ENCODE measurements around the gene KLHL8.
A peak's percentile ranks its signal among the peaks of the same experiment; 100 is the strongest.

KLHL8 gene

GRCh38 chr4:87192145-87192919 is 28.1 kb downstream of the KLHL8 start:
- TF ChIP-seq TCF4 (CRISPR knock-in tag; IDR thresholded peaks at IDR 0.05; ENCODE audit: borderline replicate concordance) (peak; percentile 28; the same call in 1 of the 2 replicates), ARNTL (CRISPR knock-in tag; IDR thresholded peaks at IDR 0.05; ENCODE audit: borderline replicate concordance, low read depth) (no peak)
- ATAC-seq = peak; percentile 50

DNA sequence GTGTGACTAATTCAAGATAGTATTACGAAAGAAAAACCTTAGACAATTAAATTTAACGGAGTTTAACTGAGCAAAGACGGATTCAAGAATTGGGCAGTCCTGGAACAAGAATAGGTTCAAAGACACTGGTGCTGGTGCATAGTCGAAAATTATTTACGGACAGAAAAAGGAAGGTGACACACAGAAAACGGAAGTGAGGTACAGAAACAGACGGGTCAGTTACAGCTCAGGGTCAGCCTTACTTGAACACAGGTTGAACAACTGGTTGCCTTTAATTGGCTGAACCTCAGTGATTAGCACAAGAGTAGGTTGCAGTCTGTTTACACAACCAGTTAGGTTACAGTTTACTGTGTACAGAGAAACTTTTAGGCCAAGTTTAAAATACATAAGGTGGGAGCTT is 31.5 kb downstream of the KLHL8 start:
- ATAC-seq = no peak
- TF ChIP-seq, protein P1, sequence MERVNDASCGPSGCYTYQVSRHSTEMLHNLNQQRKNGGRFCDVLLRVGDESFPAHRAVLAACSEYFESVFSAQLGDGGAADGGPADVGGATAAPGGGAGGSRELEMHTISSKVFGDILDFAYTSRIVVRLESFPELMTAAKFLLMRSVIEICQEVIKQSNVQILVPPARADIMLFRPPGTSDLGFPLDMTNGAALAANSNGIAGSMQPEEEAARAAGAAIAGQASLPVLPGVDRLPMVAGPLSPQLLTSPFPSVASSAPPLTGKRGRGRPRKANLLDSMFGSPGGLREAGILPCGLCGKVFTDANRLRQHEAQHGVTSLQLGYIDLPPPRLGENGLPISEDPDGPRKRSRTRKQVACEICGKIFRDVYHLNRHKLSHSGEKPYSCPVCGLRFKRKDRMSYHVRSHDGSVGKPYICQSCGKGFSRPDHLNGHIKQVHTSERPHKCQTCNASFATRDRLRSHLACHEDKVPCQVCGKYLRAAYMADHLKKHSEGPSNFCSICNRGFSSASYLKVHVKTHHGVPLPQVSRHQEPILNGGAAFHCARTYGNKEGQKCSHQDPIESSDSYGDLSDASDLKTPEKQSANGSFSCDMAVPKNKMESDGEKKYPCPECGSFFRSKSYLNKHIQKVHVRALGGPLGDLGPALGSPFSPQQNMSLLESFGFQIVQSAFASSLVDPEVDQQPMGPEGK (CRISPR knock-in tag; IDR thresholded peaks at IDR 0.05; ENCODE audit: borderline replicate concordance) = no peak
- no peak for TF ChIP-seq GLIS3 (CRISPR knock-in tag; IDR thresholded peaks at IDR 0.05)
- TF ChIP-seq, protein P2, sequence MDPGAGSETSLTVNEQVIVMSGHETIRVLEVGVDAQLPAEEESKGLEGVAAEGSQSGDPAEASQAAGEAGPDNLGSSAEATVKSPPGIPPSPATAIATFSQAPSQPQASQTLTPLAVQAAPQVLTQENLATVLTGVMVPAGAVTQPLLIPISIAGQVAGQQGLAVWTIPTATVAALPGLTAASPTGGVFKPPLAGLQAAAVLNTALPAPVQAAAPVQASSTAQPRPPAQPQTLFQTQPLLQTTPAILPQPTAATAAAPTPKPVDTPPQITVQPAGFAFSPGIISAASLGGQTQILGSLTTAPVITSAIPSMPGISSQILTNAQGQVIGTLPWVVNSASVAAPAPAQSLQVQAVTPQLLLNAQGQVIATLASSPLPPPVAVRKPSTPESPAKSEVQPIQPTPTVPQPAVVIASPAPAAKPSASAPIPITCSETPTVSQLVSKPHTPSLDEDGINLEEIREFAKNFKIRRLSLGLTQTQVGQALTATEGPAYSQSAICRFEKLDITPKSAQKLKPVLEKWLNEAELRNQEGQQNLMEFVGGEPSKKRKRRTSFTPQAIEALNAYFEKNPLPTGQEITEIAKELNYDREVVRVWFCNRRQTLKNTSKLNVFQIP (CRISPR knock-in tag; IDR thresholded peaks at IDR 0.05; ENCODE audit: borderline replicate concordance, low read depth) = no peak
- TF ChIP-seq ZNF70 (CRISPR knock-in tag; IDR thresholded peaks at IDR 0.05) = no peak
- no peak for TF ChIP-seq ARNTL (CRISPR knock-in tag; IDR thresholded peaks at IDR 0.05; ENCODE audit: borderline replicate concordance, low read depth)
- no peak for TF ChIP-seq ZFP30 (CRISPR knock-in tag; IDR thresholded peaks at IDR 0.05)
- TF ChIP-seq CSRNP3 (CRISPR knock-in tag; IDR thresholded peaks at IDR 0.05) = no peak

GRCh38 chr4:87188048-87188447 is 32.4 kb downstream of the KLHL8 start:
- TF ChIP-seq ESRRG (CRISPR knock-in tag; IDR thresholded peaks at IDR 0.05) (no peak), ISL1 (CRISPR knock-in tag; IDR thresholded peaks at IDR 0.05) (no peak), CSRNP3 (CRISPR knock-in tag; IDR thresholded peaks at IDR 0.05) (no peak), ZFP3 (CRISPR knock-in tag; IDR thresholded peaks at IDR 0.05) (no peak), ZNF70 (CRISPR knock-in tag; IDR thresholded peaks at IDR 0.05) (no peak), SNAI2 (CRISPR knock-in tag; IDR thresholded peaks at IDR 0.05) (no peak), TSHZ2 (CRISPR knock-in tag; IDR thresholded peaks at IDR 0.05) (no peak), OSR1 (CRISPR knock-in tag; IDR thresholded peaks at IDR 0.05) (no peak), PPARA (CRISPR knock-in tag; IDR thresholded peaks at IDR 0.05; ENCODE audit: borderline replicate concordance) (no peak), TOX (CRISPR knock-in tag; IDR thresholded peaks at IDR 0.05; ENCODE audit: borderline replicate concordance) (no peak), TCF4 (CRISPR knock-in tag; IDR thresholded peaks at IDR 0.05; ENCODE audit: borderline replicate concordance) (no peak), ZFP30 (CRISPR knock-in tag; IDR thresholded peaks at IDR 0.05) (no peak), ZNF565 (CRISPR knock-in tag; conservative IDR thresholded peaks at IDR 0.05; ENCODE audit: low read depth) (no peak), BACH2 (CRISPR knock-in tag; IDR thresholded peaks at IDR 0.05; ENCODE audit: borderline replicate concordance) (no peak), GLIS3 (CRISPR knock-in tag; IDR thresholded peaks at IDR 0.05) (no peak)
- TF ChIP-seq, protein P3, sequence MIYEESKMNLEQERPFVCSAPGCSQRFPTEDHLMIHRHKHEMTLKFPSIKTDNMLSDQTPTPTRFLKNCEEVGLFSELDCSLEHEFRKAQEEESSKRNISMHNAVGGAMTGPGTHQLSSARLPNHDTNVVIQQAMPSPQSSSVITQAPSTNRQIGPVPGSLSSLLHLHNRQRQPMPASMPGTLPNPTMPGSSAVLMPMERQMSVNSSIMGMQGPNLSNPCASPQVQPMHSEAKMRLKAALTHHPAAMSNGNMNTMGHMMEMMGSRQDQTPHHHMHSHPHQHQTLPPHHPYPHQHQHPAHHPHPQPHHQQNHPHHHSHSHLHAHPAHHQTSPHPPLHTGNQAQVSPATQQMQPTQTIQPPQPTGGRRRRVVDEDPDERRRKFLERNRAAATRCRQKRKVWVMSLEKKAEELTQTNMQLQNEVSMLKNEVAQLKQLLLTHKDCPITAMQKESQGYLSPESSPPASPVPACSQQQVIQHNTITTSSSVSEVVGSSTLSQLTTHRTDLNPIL (CRISPR knock-in tag; IDR thresholded peaks at IDR 0.05; ENCODE audit: low read depth) = no peak
- TF ChIP-seq, protein P2 (CRISPR knock-in tag; IDR thresholded peaks at IDR 0.05; ENCODE audit: borderline replicate concordance, low read depth) = no peak
- TF ChIP-seq, protein P1 (CRISPR knock-in tag; IDR thresholded peaks at IDR 0.05; ENCODE audit: borderline replicate concordance) = no peak

More at GRCh38 chr4:87188048-87188447, 32.4 kb downstream of the KLHL8 start:
- ATAC-seq = peak; percentile 90
